Stomach (tissue), 9 donors: ENCODE results near the gene SLC9A2. TPM values are rescaled to one million over a fixed set of nuclear protein-coding genes. Genes with fewer than 3 reads are reported as not detected.
A peak's percentile ranks its signal among the peaks of the same experiment; 100 is the strongest.

Source experiments
- DNase-seq, 2 donors: peaks; one replicate each; pipeline versions ENCODE4 v3.0.0 to v3.0.0-alpha.2; 2013 to 2019
- H3K27ac ChIP-seq, 5 donors: fragments of 200-600 bp in 4 of 5; sonication (generic) in 4 of 5; one replicate each; pipeline ENCODE4 v1.5.1; 2013 to 2019; ENCODE audit warnings: mild to moderate bottlenecking in 1 of 5, moderate library complexity in 1 of 5
- H3K27me3 ChIP-seq, 3 donors: fragments of 200-600 bp; sonication (generic); one replicate each; pipeline ENCODE4 v1.5.1; 2017 to 2019; ENCODE audit warnings: mixed run types in 1 of 3
- H3K36me3 ChIP-seq, 4 donors: fragments of 200-600 bp; sonication (generic); 1 replicate in 3 of 4; 2 replicates in 1 of 4; pipeline ENCODE4 v1.5.1; 2016 to 2019
- H3K4me1 ChIP-seq, 4 donors: fragments of 200-600 bp; sonication (generic); one replicate each; pipeline ENCODE4 v1.5.1; 2016 to 2019
- H3K4me3 ChIP-seq, 4 donors: fragments of 200-600 bp; sonication (generic) in 3 of 4; one replicate each; pipeline ENCODE4 v1.5.1; 2016 to 2019; ENCODE audit warnings: mild to moderate bottlenecking in 1 of 4
- H3K9me3 ChIP-seq, 4 donors: fragments of 200-600 bp; sonication (generic); one replicate each; pipeline ENCODE4 v1.5.1; 2016 to 2019
- CTCF ChIP-seq, 7 experiments: fragments of 450-650 bp in 4 of 7; fragments of 200-600 bp in 3 of 7; sonication (generic) in 3 of 7; IDR thresholded peaks; one replicate each; pipeline ENCODE4 v1.5.1; 2016 to 2019; ENCODE audit warnings: antibody characterized with exemption in 7 of 7, control low read depth in 2 of 7, mild to moderate bottlenecking in 1 of 7
- EP300 ChIP-seq: sonication (generic); formaldehyde crosslinking; IDR thresholded peaks from one replicate; pipeline ENCODE4 v1.6.1; 2017; ENCODE audit warnings: antibody characterized with exemption
- POLR2A ChIP-seq, 4 donors: fragments of 450-650 bp; IDR thresholded peaks; one replicate each; pipeline ENCODE4 v1.6.1; 2016; ENCODE audit warnings: antibody characterized with exemption in 4 of 4, control low read depth in 2 of 4, mild to moderate bottlenecking in 1 of 4, moderate library complexity in 1 of 4
- POLR2AphosphoS5 ChIP-seq, 3 donors: sonication (generic); formaldehyde crosslinking; IDR thresholded peaks; one replicate each; pipeline ENCODE4 v1.6.1; 2016; ENCODE audit warnings: antibody characterized with exemption in 3 of 3
- WGBS, 5 donors: extraction: QIAGEN DNeasy Blood & Tissue Kit in 3 of 5; methylation state at CpG; one replicate each; pipeline versions ENCODE4 v1.1.5 to v1.1.7; 2013 to 2018; 5-methylcytosine and 5-hydroxymethylcytosine counted together
- intact Hi-C: fragments of 100-400 bp; cut with DNase I; formaldehyde crosslinking; loops from one replicate; pipeline ENCODE4 v1.15.1; 2023; ENCODE audit warnings: low total_unique reads
- polyA plus RNA-seq, 3 donors: library from polyadenylated mRNA; stranded (reverse); fragments of 200-250 nt; gene quantifications; one replicate each; pipeline ENCODE4 v1.2.3, GENCODE V29; 2013
- total RNA-seq, 5 donors: library from RNA; depleted of rRNA; stranded (reverse); fragments of >200 nt; gene quantifications; one replicate each; pipeline versions ENCODE4 v1.1.0 to v1.2.3, GENCODE V29; 2014 to 2016
- donor health status: healthy with polysubstance abuse.
- donor health status: Bipolar disorder and iron deficiency.
- donor health status: healthy.

SLC9A2 gene
- total and polyA plus RNA-seq, 8 donors: 2.4 to 79.9 (median 15.0) TPM

GRCh38 chr2:102755284-102755683 is 135.9 kb downstream of the SLC9A2 start:
- no peaks in the 10 kb centered on the region for H3K9me3 ChIP-seq
- H3K4me1 ChIP-seq: peaks cover 0 to 18% (median 8%) of the 10 kb centered on the region in 4 donors
- 50 to 76% (median 61%) methylated on average over 4 of the region's 4 CpGs for WGBS, 5 donors
- no peak for DNase-seq
- intact Hi-C loops: no loop called here
- no peak overlapping the region for H3K27ac ChIP-seq
- no peak overlapping the region for H3K4me3 ChIP-seq
- H3K36me3 ChIP-seq: no peaks in the 10 kb centered on the region
- TF ChIP-seq EP300 (no peak), CTCF (IDR thresholded peaks at IDR 0.05) (no peak), POLR2AphosphoS5 (IDR thresholded peaks at IDR 0.05) (no peak), POLR2A (IDR thresholded peaks at IDR 0.05) (no peak)
- H3K27me3 ChIP-seq: no peaks in the 10 kb centered on the region

GRCh38 chr2:102758439-102758838 is 139.1 kb downstream of the SLC9A2 start:
- Histone ChIP-seq H3K27ac (no peak overlapping the region), H3K36me3 (no peaks in the 10 kb centered on the region), H3K4me1 (peaks cover 0 to 18% (median 8%) of the 10 kb centered on the region in 4 donors), H3K27me3 (no peaks in the 10 kb centered on the region), H3K4me3 (no peak overlapping the region), H3K9me3 (no peaks in the 10 kb centered on the region)
- intact Hi-C loops: no loop called here
- DNase-seq: peak in 1 of 2 donors; percentile 35
- TF ChIP-seq POLR2A (IDR thresholded peaks at IDR 0.05) (no peak), EP300 (no peak), POLR2AphosphoS5 (IDR thresholded peaks at IDR 0.05) (no peak), CTCF (IDR thresholded peaks at IDR 0.05) (no peak)

Other genes starting within 250 kb of the SLC9A2 start
- gene IL18RAP, start 196.4 kb upstream of the SLC9A2 start, total RNA-seq: 10 to 100 TPM in 2 of 5 donors, 1 to 10 TPM in 2, not detected in 1; 1.8 to 33.3 (median 10.4) TPM
- gene IL18RAP, start 196.4 kb upstream of the SLC9A2 start, polyA plus RNA-seq: 1 to 10 TPM in 2 of 3 donors, under 1 TPM in 1; 0.50 to 1.7 (median 1.2) TPM
- gene SLC9A4, start 146.3 kb upstream of the SLC9A2 start, total RNA-seq: 100 to 1,000 TPM in 3 of 5 donors, 10 to 100 TPM in 1, not detected in 1; 92.4 to 143 (median 117) TPM
- gene SLC9A4, start 146.3 kb upstream of the SLC9A2 start, polyA plus RNA-seq: 10 to 100 TPM in 1 of 3 donors, 1 to 10 TPM in 2; 4.7 to 18.0 (median 8.9) TPM
- gene TMEM182, start 142.5 kb downstream of the SLC9A2 start, total RNA-seq: 1 to 10 TPM in 2 of 5 donors, not detected in 3; 1.0 to 5.3 TPM
- gene TMEM182, start 142.5 kb downstream of the SLC9A2 start, polyA plus RNA-seq: 1 to 10 TPM; 1.0 to 3.4 (median 2.6) TPM